AG10803 (cell line): Measurements from ENCODE around the gene RPL10A.

ENCODE experiments used
- DNase-seq: peaks from one replicate; pipeline ENCODE4 v3.0.0; 2010; ENCODE audit warnings: low read depth
- H3K4me3 ChIP-seq: 2 replicates; pipeline ENCODE4 v1.5.1; 2011; ENCODE audit warnings: mild to moderate bottlenecking, low read length, control low read depth
- CTCF ChIP-seq: conservative IDR thresholded peaks from 2 replicates; pipeline ENCODE4 v1.5.1; 2011; ENCODE audit warnings: mild to moderate bottlenecking, low read length, control low read depth, inconsistent platforms

Gene RPL10A

DNA sequence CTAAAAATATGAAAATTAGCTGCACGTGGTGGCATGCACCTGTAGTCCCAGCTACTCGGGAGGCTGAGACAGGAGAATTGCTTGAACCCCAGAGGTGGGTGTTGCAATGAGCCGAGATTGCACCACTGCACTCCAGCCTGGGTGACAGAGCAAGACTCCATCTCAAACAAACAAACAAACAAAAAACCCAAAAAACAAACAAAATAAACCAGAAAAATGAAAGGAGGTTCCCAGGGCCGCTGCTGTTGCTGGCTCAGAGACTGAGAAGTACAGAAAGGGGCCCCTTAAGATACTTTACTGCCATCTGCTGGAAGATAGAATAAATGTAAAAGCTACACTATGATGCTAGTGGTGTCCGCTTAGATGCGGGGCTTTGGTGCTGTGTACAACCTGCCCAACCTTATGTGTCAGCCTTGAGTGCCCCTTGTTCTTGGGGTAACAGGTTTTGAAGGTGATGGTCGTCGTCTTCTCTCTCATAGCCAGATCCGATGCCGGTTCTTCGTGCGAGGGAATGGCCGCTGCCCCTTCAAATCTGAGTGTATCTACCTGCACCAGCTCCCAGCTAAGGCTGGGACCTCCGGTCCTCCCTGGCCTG, 18.8 kb upstream of the RPL10A start:
- DNase-seq: peak; percentile 71
- H3K4me3 ChIP-seq: no peak overlapping the region
- peak; percentile 77 for TF ChIP-seq CTCF

- DNase-seq: no peak
- H3K4me3 ChIP-seq: peak overlapping the region; percentile 59
- TF ChIP-seq CTCF: no peak
These were observed 16.6 kb upstream of the RPL10A start for GRCh38 chr6:35451354-35452182.

GRCh38 chr6:35452183-35453090, 15.8 kb upstream of the RPL10A start, which contains the start of gene FANCE:
Gene FANCE (plus strand): TSS chr6:35452338. CDS start chr6:35452546, 208 bp downstream.
- DNase-seq: peak; percentile 85
- no peak for TF ChIP-seq CTCF
- H3K4me3 ChIP-seq: peak within 1 kb of the TSS; percentile 70

DNA sequence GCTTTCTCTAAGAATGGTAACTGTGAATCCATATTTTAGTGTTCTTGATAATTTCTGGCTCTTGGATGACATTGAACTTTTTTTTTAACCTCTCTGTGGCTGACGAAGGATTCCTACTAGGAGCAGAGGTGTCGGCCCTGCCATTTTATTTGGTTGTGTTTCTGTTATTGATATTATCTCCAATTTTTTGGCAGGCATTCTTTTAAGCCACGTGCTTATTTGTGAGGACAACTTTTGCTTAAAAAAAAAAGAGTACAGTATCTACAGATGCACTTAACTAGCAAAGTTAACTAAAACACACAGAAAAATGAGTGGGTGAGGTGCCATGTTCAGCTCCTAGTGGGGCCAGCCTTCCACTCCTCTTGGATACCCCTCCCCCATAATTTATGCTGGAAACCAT, 15.0 kb upstream of the RPL10A start:
- DNase-seq: no peak
- TF ChIP-seq CTCF: no peak
- peak overlapping the region; percentile 70 for H3K4me3 ChIP-seq

- no peak overlapping the region for H3K4me3 ChIP-seq
- no peak for TF ChIP-seq CTCF
These were observed 13.7 kb upstream of the RPL10A start for GRCh38 chr6:35454391-35455110.

GRCh38 chr6:35457907-35458306, 10.3 kb upstream of the RPL10A start:
- H3K4me3 ChIP-seq: no peak overlapping the region
- no peak for TF ChIP-seq CTCF

More at GRCh38 chr6:35454391-35455110, 13.7 kb upstream of the RPL10A start:
- peak; percentile 31 for DNase-seq

More at GRCh38 chr6:35457907-35458306, 10.3 kb upstream of the RPL10A start:
- no peak for DNase-seq
